Astrocyte (in vitro differentiated cells and primary cell): Measurements from ENCODE around the gene GFPT2.

Experiments
- CTCF ChIP-seq: IDR thresholded peaks from 2 replicates; pipeline ENCODE4 v1.5.1; 2011; ENCODE audit warnings: low read depth, mild to moderate bottlenecking, inconsistent platforms, low read length, moderate library complexity; ENCODE audit not compliant: insufficient read depth
- EZH2 ChIP-seq: IDR thresholded peaks from 2 replicates; pipeline ENCODE4 v1.6.1; 2012; ENCODE audit warnings: mild to moderate bottlenecking, low read length, inconsistent platforms; ENCODE audit not compliant: insufficient read depth

- no peak for TF ChIP-seq CTCF
- no peak for TF ChIP-seq EZH2
These were observed 63.7 kb downstream of the GFPT2 start for GRCh38 chr5:180289433-180289832.
